Amygdala (tissue), 56 donors: ENCODE measurements around the gene NUDT2.
"Not testable (repeated sequence)": the region's sequence is repeated elsewhere in the genome, so short reads cannot be mapped to it uniquely, and the experiment has no call there.

Source experiments
- DNase-seq, 56 donors: peaks; one replicate each; lab custom pipeline; 2025; lab: John Stamatoyannopoulos, UW

NUDT2 gene

DNA sequence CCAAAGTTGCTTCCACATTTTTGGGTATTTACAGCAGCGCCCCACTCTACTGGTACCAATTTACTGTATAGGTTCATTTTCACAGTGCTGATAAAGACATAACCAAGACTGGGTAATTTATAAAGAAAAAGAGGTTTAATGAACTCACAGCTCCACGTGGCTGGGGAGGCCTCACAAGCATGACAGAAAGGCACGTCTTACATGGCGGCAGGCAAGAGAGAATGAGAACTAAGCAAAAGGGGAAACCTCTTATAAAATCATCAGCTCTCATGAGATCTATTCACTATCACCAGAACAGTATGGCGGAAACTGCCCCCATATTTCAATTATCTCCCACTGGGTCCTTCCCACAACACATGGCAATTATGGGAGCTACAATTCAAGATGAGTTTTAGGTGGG lies 39.4 kb downstream of the NUDT2 start:
- not testable (repeated sequence) for DNase-seq

DNA sequence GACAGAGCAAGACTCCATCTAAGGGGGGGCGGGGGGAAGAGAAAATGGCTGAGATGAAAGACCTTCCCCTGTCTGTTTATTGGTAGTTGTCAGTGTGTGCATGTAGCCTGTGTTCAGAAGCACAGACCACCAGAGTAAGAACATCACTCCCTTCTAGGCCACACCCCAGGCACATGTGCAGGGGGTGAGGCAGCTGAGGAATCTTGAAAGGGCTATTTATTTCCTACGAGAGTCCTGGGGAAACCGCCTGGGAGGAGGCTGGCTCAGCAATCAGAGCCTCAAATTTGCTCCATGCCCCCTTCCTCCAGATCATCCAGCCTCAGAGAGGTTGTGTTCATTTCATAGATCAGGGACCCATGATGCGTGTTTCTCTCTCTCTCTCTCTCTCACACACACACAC lies 40.3 kb downstream of the NUDT2 start:
- DNase-seq: no peak

DNA sequence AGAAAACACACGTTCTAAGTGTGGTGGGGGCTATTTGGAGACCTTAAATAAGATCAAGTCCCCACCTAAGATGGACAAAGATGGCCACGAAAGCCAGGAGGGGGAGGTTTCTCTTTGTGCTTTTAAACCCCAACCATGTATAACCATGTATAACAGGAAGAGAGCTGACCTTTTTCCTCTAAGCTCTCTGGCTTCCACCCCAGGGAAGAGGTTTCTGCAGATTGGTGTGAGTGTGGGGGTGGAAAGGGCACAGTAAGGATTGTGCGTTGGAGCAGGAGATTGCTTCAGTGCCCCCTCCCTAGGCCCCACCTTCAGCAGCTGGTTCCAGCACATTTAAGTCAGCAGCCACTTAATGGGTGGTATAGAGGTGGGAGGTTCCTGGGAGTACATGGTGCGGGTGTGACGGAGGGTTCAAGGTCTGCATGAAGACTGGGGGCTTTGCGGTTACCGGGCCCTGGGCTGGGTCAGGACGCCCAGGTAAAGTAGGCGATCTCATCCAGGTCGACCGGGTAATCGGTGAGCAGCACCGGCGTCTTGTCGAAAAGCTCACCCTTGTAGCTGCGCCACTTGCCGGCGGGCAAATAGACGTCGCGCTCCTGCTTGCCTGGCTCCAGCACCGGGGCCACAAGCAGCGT lies 41.1 kb downstream of the NUDT2 start:
- no peak for DNase-seq

DNA sequence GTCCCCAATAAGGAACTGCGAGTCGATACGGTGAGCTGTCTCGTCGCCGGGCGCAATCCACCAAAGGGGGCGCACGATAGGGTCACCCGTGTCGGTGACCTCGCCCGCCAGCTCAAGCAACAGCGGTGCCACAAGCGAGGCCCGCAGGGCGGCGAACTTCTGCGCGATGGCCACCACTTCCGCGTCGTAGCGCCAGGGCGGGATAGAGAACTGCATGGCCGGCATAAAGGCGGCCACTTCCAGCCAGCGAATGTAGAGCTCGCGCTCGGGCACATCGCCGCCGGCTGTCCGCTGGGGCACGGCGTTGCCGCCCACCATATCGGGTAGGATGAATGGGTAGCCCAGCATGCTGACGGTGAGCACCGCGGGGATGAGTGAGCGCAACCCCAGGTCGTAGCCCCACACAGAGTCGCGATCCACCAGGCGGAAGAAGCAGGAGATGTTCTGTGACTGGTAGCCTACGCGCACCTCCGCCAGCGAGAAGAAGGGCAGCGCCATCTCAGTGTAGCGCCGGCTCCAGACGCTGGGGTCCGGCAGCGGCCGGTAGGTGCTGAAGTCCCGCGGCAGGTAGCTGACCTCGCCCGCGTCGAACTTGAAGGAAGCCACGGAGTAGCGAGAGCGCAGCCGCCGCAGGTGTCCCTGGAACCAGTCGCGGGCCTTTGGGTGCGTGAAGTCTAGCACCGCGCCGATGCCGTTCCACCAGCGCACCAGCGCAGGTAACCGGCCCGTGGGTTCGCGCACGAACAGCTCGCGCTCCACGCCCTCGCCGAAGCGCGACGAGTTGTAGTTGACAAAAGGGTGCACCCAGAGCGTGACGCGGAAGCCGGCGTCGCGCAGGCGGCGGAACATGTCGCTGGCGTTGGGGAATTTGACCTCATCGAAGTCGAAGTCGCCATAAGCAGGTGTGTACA lies 41.9 kb downstream of the NUDT2 start:
- no peak for DNase-seq

DNA sequence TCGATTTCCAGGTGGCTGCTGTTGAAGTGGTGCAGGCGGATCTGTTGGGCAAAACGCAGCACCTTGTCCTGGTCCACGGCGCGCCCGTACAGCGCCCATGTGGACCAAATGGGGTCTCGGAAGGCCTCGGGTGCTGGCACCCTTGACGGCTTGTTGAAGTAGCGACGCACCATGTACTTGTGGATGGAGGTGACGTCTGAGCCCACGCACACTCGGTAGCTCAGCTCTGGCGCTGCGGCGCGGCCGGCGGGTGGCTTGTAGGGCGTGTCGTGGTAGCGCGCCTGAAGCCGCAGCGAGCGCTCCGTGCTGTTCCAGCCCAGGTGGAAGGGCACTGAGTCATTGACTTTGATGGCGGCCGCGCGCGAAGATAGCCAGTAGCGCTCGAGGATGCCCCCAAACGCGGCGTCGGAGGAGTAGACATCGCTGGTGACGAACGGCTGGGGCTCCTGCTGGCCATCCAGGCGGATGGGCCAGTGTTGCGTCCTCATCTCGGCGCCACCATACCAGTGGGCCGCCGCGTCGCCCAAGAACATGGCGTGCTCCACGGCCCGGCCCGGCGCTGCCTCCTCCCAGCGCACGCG lies 42.6 kb downstream of the NUDT2 start:
- no peak for DNase-seq

DNA sequence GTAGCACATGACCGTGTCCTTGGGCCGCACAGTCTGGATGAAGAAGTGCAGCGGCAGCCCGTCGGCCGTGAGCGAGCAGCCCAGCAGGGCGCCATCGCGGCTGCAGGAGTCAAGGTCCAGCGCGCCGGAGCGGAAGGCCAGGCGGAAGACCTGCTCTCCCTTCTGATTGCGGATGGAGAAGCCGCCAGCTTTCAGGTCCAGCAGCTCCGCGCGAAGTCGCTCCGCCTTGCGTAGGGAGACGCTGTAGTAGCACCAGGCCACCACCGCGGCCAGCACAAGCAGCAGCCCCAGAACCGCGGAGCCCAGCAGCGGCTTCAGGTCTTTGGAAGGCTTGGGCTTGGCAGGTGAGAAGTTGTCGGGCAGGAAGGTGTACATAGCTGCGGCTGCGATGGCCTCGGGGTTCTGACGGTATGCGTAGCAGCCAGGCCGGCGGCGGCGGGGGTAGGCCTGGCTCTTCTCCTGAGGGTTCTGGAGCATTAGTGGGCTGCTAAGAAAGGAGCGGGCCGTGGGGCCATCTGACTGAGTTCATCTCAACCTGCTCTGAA lies 43.2 kb downstream of the NUDT2 start:
- DNase-seq: no peak

DNA sequence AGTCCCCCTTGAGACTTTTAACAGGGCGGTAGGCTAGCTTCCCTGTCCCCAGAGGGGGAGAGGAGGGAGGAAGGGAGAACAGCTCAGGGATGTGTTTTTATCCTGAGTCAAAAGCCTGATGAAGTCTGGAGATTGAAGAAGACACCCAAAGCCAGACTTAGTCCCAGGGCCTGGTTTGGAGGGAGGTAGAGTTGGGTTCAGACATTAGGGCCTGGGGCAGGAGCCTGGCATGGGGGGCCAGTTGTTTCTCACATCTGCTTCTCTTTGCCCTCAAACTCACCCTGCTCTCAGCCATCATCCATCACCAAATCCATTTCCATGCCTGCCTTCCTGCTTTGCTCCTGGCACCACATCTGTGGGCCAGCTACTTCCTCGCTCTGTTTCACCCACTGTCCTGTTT lies 44.4 kb downstream of the NUDT2 start:
- DNase-seq: no peak

DNA sequence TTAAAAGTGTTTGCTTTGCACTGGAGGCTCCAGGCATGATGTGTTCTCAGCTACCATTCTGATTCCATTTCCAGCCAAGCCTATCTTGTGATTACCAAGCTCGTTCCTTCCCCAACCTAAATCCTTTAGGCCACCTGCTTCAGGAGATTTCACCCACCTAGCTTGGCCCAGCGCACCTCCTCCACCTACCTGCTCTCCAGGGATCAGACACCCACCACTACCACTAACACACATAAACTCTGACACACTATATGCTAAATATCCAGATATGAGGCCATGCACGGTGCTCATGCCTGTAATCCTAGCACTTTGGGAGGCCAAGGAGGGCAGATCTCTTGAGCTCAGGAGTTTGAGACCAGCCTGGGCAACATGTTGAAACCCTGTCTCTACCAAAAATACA lies 45.0 kb downstream of the NUDT2 start:
- DNase-seq: no peak

DNA sequence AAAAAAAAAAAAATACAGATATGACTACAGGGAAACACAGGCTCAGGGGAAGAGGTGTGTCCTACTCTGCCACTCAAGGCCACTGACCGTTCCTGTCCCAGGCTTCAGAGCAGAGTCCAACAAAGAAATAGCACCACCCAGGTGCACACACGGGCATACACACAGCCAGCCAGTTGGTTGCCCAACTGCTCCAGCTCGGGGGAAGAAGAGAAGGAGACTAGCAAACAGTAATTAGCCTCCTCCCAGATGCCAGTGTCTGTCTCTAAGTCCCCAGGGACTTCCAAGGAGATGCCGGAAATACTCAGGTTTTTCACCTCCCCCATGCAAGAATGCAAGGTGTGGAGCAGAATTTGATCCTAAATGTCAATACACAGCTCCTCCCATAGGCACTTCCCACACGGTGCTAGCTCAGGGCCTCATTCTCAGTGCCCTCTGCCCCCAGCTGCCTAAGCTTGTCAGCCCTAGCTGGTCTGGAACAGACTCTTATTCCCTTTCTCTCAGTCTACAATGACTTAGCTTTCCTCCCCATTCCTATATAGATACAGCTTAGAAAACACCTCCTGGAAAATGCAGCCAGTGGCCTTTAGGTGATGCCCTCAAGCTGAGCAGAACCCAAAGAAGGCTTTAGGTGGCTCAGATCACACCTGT lies 45.7 kb downstream of the NUDT2 start:
- peak in 1 of 56 donors; percentile 8 for DNase-seq

DNA sequence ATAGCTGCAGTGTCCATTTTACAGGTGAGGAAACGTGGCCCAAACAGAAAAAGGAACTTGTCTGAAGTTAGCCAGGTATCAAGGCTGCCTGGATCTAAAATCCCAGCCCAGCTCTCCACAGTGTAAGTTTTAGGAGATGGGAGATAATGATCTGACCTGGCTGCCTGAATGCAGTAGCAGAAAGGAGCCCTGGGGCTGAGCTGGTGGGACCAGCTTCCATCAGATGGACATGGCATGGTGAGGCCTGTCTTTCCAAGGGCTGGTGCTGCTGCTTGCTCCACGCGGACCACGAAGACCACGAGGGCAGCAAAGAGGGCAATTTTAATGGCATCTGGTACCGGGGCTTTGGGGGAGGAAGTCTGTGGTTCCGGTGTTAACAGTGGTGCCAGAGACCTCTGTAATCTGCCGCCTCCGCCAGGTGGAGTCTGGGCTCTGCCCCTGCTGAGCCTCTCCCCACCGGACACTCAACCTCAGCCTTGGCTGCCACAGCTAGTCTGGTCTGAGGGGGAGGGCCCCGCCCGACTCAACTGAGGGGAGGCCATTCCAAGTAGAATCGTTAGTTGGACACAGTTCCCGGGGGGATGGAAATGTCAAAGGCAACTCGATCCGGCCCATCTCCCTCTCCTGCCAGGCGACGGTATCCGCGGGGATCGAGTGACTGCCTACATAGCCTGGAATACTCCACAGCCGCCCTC lies 46.7 kb downstream of the NUDT2 start:
- peak in 20 of 56 donors; percentile 34 to 79 (median 46) for DNase-seq

DNA sequence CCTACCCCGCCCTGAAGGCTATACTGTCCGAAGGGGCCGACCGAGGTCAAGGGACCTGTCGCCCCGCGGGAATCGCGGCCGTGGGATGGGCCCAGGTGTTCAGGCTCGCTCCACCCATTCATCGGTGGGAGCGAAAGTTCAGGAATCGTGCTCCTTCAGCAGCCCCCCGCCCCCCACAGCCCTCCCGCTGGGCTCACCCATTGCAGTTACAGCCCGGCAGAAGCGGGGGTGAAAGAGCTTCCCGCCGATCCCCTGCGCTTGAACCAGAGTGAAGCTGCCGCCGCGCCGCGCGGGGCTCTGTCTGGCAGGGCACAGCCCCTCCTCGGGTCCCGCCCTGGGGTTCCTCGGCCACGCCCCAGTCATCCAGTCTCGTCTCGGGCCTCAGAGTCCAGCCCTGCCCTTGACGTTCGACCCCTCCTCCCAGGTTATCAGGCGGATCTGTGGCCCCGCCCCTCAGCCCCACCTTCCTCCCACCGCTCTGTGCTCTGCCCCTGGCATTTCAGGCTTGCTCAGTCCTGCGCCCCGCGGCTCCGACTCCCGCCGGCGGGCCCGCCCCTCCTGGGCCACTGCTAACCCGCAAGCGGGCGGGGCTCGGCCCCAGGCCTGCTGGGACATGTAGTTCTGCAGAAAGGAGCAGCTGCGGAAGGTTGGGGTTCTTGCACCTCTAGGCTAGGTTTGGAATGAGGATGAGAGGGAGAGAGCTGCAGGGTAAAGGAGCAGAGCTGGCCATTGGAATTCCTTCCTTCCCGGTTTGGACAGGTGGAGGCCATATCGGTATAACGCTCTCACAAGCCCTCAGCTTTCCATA lies 47.4 kb downstream of the NUDT2 start, which contains the start of gene MYORG:
TSS of gene MYORG (minus strand) at position 303 of the 808 bp plus-strand sequence. CDS start 3,955 bp downstream, outside the sequence.
- peak in 55 of 56 donors; percentile 45 to 97 (median 87) for DNase-seq

DNA sequence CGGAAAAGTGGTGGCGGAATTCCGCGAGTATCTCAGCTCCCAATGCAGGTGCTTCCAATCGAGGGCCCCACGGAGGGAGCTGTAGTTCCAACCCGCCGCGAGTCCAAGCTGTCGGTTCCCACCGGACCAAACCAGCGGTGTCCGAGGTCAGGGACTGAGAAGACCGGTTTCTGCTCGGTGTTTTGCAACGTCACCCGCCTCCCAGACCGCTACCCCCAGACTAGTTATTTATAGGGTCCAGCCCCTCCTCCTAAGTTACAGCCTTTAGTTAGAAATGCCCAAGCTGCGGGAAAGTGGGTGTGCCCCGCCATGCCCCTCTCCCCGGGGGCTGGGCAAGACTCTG lies 48.0 kb downstream of the NUDT2 start:
- peak in 5 of 56 donors; percentile 41 to 57 (median 52) for DNase-seq

DNA sequence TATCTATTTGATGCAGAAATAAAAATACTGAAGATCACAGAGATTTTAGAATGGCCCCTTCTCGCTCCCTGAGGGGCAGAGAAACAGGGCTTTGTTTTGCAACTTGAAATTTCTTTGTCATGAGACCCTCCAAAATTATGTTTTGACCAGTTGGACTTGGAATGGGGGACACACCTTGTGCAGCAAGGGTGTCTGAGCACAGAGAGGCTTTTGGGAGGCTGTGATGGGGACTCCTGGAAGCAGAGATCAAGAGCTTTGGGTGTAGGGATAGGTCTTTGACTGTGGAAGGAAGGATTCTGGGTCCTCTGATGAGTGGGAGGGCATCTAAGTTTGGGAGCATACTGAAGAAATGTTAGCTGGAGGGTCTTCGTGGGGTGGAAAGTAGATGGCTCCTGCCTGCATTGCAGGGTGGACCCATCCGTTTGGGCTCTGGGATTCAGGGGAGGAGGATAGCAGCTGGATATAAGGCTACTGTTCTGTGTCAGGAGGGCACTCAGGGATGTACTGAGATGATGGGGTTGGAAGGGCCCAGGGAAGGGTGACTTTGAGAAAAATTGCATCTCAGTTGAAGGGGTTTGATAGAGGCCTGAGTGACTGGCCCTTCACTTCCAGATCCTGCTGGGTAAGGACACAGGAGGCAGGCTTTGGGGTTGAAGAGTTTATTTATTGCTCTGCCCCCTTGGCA lies 49.1 kb downstream of the NUDT2 start:
- DNase-seq: no peak

DNA sequence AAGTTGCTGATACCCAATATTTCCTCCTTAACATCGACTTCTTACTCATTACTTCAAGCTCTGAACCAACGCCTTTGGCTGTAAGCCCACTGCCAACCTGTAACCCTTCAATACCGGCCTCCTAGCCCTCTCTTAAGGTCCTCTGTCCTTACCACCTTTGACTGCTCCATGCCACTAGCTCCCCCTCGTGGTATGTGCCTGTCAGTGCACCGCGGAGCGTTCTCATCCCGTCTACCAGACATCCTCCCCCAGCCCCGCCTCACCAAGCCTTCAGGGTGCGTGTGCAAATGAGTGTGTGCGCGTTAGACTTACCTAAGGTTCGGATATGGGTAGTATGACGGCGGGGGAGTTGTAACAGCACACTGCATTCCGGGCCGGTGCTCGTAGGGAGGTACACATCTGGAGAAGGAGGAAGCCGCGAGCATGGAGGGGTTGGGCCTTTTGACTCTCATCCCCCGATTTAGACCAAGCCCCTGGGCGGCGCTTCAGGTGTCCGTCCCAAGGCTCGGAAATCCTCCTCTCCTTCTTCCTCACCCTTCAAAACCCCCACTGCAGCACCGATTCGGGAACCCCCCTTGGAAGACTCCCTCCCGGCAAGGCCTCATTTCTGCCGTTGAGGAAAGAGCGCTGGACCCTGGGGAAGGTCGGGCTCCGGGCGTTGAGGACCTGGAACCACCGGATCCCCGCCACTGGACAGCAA lies 50.1 kb downstream of the NUDT2 start:
- DNase-seq: peak in 52 of 56 donors; percentile 17 to 88 (median 66)

DNA sequence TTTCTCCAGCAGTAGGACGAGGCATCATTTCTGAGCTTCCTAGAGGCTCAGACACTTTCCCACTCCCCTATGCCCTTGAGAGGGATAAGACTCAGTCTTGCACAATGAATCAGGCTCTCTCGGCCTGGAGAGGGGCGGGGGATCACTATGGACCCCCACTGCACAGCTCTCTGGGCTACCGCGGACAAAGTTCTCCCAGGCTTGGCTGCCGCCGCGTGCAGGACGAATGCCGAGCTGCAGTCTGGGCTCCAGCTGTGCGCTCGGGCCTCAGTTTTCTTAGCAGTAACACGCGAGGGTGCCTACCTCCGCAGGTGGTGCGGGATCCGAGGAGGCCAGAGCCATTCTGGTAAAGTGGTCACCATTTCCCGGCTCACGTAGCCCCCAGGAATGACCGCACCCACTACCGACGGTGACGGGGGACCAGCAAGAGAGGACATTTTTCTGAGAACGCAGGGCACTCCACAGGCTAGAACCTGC lies 50.7 kb downstream of the NUDT2 start:
- no peak for DNase-seq

DNA sequence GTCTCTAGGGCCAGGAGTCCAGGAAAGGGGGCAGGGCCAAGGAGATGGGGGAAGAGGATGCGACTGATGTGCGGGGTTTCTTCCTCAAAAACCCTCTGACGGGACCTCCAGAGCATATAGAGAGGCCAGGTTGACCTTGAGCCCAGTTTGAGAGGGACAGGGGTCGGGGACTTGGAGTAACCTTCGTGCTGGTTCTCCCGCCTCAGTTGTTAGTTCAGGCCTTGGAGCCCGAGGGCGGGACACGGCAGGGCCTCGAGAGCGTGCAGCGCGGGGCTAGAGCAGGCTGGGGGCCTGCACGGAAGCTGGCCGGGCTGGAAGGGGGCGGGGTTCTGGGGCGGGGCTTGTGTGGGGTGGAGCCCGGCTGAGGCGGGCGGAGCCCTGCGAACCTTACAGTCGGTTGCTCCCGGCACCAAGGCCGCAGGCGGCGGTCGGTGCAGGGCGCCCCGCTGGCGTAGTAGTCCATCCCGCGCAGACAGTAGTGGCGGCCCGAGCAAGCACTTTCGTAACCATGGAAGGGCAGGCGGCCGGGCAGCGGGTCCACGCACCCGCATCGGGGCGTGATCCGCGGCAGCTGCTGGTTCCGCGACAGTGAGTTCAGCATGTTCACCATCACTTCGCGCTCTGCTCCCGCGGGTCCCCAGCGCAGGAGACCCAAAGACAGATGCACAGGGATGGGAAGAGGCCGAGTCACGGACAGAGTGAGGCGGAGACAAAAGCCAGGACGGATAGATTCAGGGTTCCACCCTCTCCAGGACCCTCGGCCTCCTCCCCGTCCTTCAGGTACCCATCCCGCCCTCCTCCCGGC lies 51.3 kb downstream of the NUDT2 start:
- peak in 51 of 56 donors; percentile 14 to 84 (median 65) for DNase-seq

DNA sequence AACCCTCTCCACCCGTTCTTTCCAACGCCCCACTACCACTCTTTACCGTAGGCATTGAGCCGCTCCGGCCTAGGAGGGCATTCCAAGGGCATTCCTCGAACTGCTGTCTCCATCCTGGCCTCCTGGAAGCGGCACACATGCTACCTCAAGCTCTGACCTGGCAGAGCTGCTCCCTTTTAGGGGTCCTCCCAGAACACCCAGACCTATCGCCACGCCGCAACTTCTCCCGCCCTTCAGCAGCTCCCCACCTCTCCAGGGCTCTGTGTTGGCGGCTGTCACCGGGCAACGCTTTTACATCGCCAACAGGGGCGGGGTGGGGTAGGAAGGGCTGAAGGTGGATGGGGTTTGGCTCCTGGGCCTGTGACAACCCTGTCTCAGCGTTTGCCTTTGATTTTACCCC lies 52.0 kb downstream of the NUDT2 start:
- peak in 12 of 56 donors; percentile 20 to 41 (median 28) for DNase-seq
